Right atrium auricular region (tissue), 2 donors: ENCODE measurements around the gene KCNH2. TPM values are rescaled to one million over a fixed set of nuclear protein-coding genes. Genes with fewer than 3 reads are reported as not detected.

Experiments
- DNase-seq: peaks from one replicate; pipeline ENCODE4 v3.0.0-alpha.2; 2019; ENCODE audit warnings: low spot score
- H3K27ac ChIP-seq, 2 donors: fragments of 200-600 bp; sonication (generic); 1 replicate in 1 of 2; 2 replicates in 1 of 2; pipeline ENCODE4 v1.5.1; 2016 to 2019
- H3K27me3 ChIP-seq, 2 donors: fragments of 200-600 bp; sonication (generic); one replicate each; pipeline versions ENCODE4 v1.5.1 to v1.6.0; 2017 to 2019
- H3K36me3 ChIP-seq: fragments of 200-600 bp; sonication (generic); one replicate; pipeline ENCODE4 v1.5.1; 2016
- H3K4me1 ChIP-seq, 2 donors: fragments of 200-600 bp; sonication (generic); one replicate each; pipeline versions ENCODE4 v1.5.1 to v1.6.0; 2017 to 2019
- H3K4me3 ChIP-seq, 2 donors: fragments of 200-600 bp; sonication (generic); 1 replicate in 1 of 2; 2 replicates in 1 of 2; pipeline ENCODE4 v1.5.1; 2017 to 2019; ENCODE audit warnings: mild to moderate bottlenecking in 1 of 2, moderate library complexity in 1 of 2
- H3K9me3 ChIP-seq, 2 donors: fragments of 200-600 bp; sonication (generic); one replicate each; pipeline ENCODE4 v1.5.1; 2019
- CTCF ChIP-seq, 2 donors: fragments of 200-600 bp; sonication (generic); IDR thresholded peaks; one replicate each; pipeline ENCODE4 v1.5.1; 2019; ENCODE audit warnings: antibody characterized with exemption in 2 of 2
- total RNA-seq, 2 donors: library from RNA; depleted of rRNA; stranded (reverse); fragments of >200 nt; gene quantifications; one replicate each; pipeline ENCODE4 v1.1.0, GENCODE V29; 2016

KCNH2 gene
- total RNA-seq, 2 donors from 2014 or later = 119 to 128 TPM

- H3K27me3 ChIP-seq = no peaks in the 10 kb centered on the region
- H3K4me1 ChIP-seq = peaks cover 0 to 48% of the 10 kb centered on the region in 2 donors
- H3K9me3 ChIP-seq = no peaks in the 10 kb centered on the region
- DNase-seq = no peak
- H3K27ac ChIP-seq = peak overlapping the region; percentile 42 to 65
- no peak overlapping the region for H3K4me3 ChIP-seq
- H3K36me3 ChIP-seq = no peaks in the 10 kb centered on the region
- no peak for TF ChIP-seq CTCF (IDR thresholded peaks at IDR 0.05)
Observed at GRCh38 chr7:150992833-150993302, 14.7 kb upstream of the KCNH2 start.

GRCh38 chr7:150992051-150992640, 14.0 kb upstream of the KCNH2 start:
- peaks cover 0 to 48% of the 10 kb centered on the region in 2 donors for H3K4me1 ChIP-seq
- no peaks in the 10 kb centered on the region for H3K9me3 ChIP-seq
- no peaks in the 10 kb centered on the region for H3K27me3 ChIP-seq
- no peaks in the 10 kb centered on the region for H3K36me3 ChIP-seq
- H3K27ac ChIP-seq = peak overlapping the region; percentile 42 to 65
- no peak for TF ChIP-seq CTCF (IDR thresholded peaks at IDR 0.05)
- no peak for DNase-seq
- H3K4me3 ChIP-seq = no peak overlapping the region

GRCh38 chr7:150990416-150991186, 12.5 kb upstream of the KCNH2 start, which contains the start of gene NOS3:
Gene NOS3, plus strand, starts transcription at chr7:150991017. Its CDS starts 2,787 bp downstream, at chr7:150993804.
- Histone ChIP-seq H3K4me1 (peaks cover 0 to 48% of the 10 kb centered on the region in 2 donors), H3K9me3 (no peaks in the 10 kb centered on the region), H3K27me3 (no peaks in the 10 kb centered on the region), H3K27ac (no peak within 1 kb of the TSS), H3K4me3 (no peak within 1 kb of the TSS), H3K36me3 (no peaks in the 10 kb centered on the region)
- no peak for TF ChIP-seq CTCF (IDR thresholded peaks at IDR 0.05)
- no peak for DNase-seq

GRCh38 chr7:150989456-150989855, 11.3 kb upstream of the KCNH2 start:
- H3K4me3 ChIP-seq = no peak overlapping the region
- DNase-seq = no peak
- no peak for TF ChIP-seq CTCF (IDR thresholded peaks at IDR 0.05)
- H3K9me3 ChIP-seq = no peaks in the 10 kb centered on the region
- no peaks in the 10 kb centered on the region for H3K27me3 ChIP-seq
- H3K4me1 ChIP-seq = peaks cover 0 to 37% of the 10 kb centered on the region in 2 donors
- H3K36me3 ChIP-seq = no peaks in the 10 kb centered on the region
- peak overlapping the region in 1 of 2 donors; percentile 41 for H3K27ac ChIP-seq

GRCh38 chr7:150988230-150989226, 10.4 kb upstream of the KCNH2 start:
- TF ChIP-seq CTCF (IDR thresholded peaks at IDR 0.05) = peak; percentile 89 to 95
- peak overlapping the region in 1 of 2 donors; percentile 5 for H3K4me3 ChIP-seq
- peaks cover 0 to 31% of the 10 kb centered on the region in 2 donors for H3K4me1 ChIP-seq
- no peaks in the 10 kb centered on the region for H3K9me3 ChIP-seq
- H3K36me3 ChIP-seq = no peaks in the 10 kb centered on the region
- H3K27me3 ChIP-seq = no peaks in the 10 kb centered on the region
- H3K27ac ChIP-seq = peak overlapping the region in 1 of 2 donors; percentile 41
- no peak for DNase-seq
